Measurements from ENCODE around the gene PJVK.

GRCh38 chr2:178450524-178450773, 729 bp upstream of the PJVK start:
- TF ChIP-seq POLR2A (IDR thresholded peaks at IDR 0.05; ENCODE audit: low read depth, low read length) (no peak), CTCF (IDR thresholded peaks at IDR 0.05; ENCODE audit: extremely low read depth in 1 of 2, insufficient read depth in 1 of 2, low read depth in 1 of 2, low read length in 2 of 2) (no peak), FOS (IDR thresholded peaks at IDR 0.05; ENCODE audit: borderline replicate concordance, insufficient read depth, low read length) (no peak), EZH2 (IDR thresholded peaks at IDR 0.05; ENCODE audit: borderline replicate concordance, low read depth, low read length, severe bottlenecking) (no peak), POLR2AphosphoS5 (IDR thresholded peaks at IDR 0.05; ENCODE audit: insufficient read depth, low read depth, low read length) (no peak), GATA2 (IDR thresholded peaks at IDR 0.05; ENCODE audit: insufficient read depth, insufficient read length, low read depth, low read length) (no peak), JUN (IDR thresholded peaks at IDR 0.05; ENCODE audit: borderline replicate concordance, insufficient read depth, insufficient read length, low read depth) (no peak)
- TF ChIP-seq, protein P1, sequence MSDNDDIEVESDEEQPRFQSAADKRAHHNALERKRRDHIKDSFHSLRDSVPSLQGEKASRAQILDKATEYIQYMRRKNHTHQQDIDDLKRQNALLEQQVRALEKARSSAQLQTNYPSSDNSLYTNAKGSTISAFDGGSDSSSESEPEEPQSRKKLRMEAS (IDR thresholded peaks at IDR 0.05; ENCODE audit: insufficient read depth, insufficient read length): no peak
